Ovary (tissue), 9 donors: Measurements from ENCODE around the gene CDKN2AIPNL. TPM values are rescaled to one million over a fixed set of nuclear protein-coding genes. Genes with fewer than 3 reads are reported as not detected.
A peak's percentile ranks its signal among the peaks of the same experiment; 100 is the strongest.

Experiments
- DNase-seq, 5 donors: peaks; one replicate each; pipeline ENCODE4 v3.0.0-alpha.2; 2019 to 2020
- H3K27ac ChIP-seq, 2 donors: fragments of 200-600 bp; one replicate each; pipeline versions ENCODE4 v1.5.1 to v1.8.0; 2019 to 2022
- H3K27me3 ChIP-seq: fragments of 200-600 bp; one replicate; pipeline ENCODE4 v1.8.0; 2022
- H3K36me3 ChIP-seq: fragments of 200-600 bp; sonication (generic); one replicate; pipeline ENCODE4 v1.5.1; 2019
- H3K4me1 ChIP-seq: one replicate; pipeline ENCODE4 v1.8.1; 2013; ENCODE audit warnings: mild to moderate bottlenecking, moderate library complexity; ENCODE audit not compliant: insufficient read depth
- H3K4me3 ChIP-seq: fragments of 200-600 bp; sonication (generic); one replicate; pipeline ENCODE4 v1.5.1; 2017
- H3K9me3 ChIP-seq, 2 donors: fragments of 200-600 bp in 1 of 2; sonication (generic) in 1 of 2; one replicate each; pipeline versions ENCODE4 v1.5.1 to v1.8.1; 2013 to 2019; ENCODE audit warnings: mild to moderate bottlenecking in 1 of 2, moderate library complexity in 1 of 2
- EP300 ChIP-seq: sonication (generic); formaldehyde crosslinking; IDR thresholded peaks from one replicate; pipeline ENCODE4 v1.6.1; 2017; ENCODE audit warnings: antibody characterized with exemption
- POLR2A ChIP-seq: fragments of 450-650 bp; IDR thresholded peaks from one replicate; pipeline ENCODE4 v1.6.1; 2017; ENCODE audit warnings: antibody characterized with exemption, mild to moderate bottlenecking, moderate library complexity
- whole genome bisulfite sequencing, 3 donors: extraction: QIAGEN DNeasy Blood & Tissue Kit in 1 of 3; methylation state at CpG; one replicate each; pipeline versions ENCODE4 v1.1.5 to v1.1.7; 2013 to 2017; 5-methylcytosine and 5-hydroxymethylcytosine counted together
- intact Hi-C, 4 donors: fragments of 100-400 bp; cut with DNase I; formaldehyde crosslinking; loops; one replicate each; pipeline versions ENCODE4 v1.11.0 to v1.15.1; 2022 to 2023
- polyA plus RNA-seq, 2 donors: library from polyadenylated mRNA; stranded (reverse); fragments of 200-250 nt in 1 of 2; fragments of 350-450 nt in 1 of 2; fragmentation: Illumina TruSeq in 1 of 2; extraction: RNeasy Lipid Tissue Mini Kit (QIAGEN cat#74804) in 1 of 2; gene quantifications; one replicate each; pipeline ENCODE4 v1.2.3, GENCODE V29; 2013 to 2014
- total RNA-seq, 7 donors: library from RNA; depleted of rRNA in 2 of 7; stranded (reverse); fragments of >200 nt in 2 of 7; fragmentation: NEBNext Ultra II Directional in 3 of 7; extraction: Animal tissue kit (Norgen Biotek cat#: 25700) in 3 of 7; gene quantifications; one replicate each; pipeline versions ENCODE4 v1.1.0 to v1.2.4, GENCODE V29; 2016 to 2023
- TF ChIP-seq, protein P1 (sequence below), 3 donors: fragments of 450-650 bp in 2 of 3; fragments of 200-600 bp in 1 of 3; IDR thresholded peaks; one replicate each; pipeline versions ENCODE4 v1.5.1 to v1.8.0; 2016 to 2022; ENCODE audit warnings: antibody characterized with exemption in 3 of 3, mild to moderate bottlenecking in 1 of 3
- donor health status: DM: no; HTN: no; CAD: no; lungs with moderate emphysema.
- donor health status: DM: no; HTN: no; CAD: no.
- donor health status: Bipolar disorder and iron deficiency.
- donor health status: DM: yes; HTN: yes; CAD: no.
- donor health status: DM: no; HTN: no; CAD: no.
- donor health status: DM: yes; HTN: yes; CAD: no.

CDKN2AIPNL gene
- total and polyA plus RNA-seq, 9 donors, result 12.2 to 29.0 (median 17.7) TPM

GRCh38 chr5:134451936-134452505 is 40.3 kb upstream of the CDKN2AIPNL start:
- H3K9me3 ChIP-seq, result no peaks in the 10 kb centered on the region
- TF ChIP-seq EP300 (no peak), POLR2A (no peak)
- TF ChIP-seq, protein P1, sequence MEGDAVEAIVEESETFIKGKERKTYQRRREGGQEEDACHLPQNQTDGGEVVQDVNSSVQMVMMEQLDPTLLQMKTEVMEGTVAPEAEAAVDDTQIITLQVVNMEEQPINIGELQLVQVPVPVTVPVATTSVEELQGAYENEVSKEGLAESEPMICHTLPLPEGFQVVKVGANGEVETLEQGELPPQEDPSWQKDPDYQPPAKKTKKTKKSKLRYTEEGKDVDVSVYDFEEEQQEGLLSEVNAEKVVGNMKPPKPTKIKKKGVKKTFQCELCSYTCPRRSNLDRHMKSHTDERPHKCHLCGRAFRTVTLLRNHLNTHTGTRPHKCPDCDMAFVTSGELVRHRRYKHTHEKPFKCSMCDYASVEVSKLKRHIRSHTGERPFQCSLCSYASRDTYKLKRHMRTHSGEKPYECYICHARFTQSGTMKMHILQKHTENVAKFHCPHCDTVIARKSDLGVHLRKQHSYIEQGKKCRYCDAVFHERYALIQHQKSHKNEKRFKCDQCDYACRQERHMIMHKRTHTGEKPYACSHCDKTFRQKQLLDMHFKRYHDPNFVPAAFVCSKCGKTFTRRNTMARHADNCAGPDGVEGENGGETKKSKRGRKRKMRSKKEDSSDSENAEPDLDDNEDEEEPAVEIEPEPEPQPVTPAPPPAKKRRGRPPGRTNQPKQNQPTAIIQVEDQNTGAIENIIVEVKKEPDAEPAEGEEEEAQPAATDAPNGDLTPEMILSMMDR (IDR thresholded peaks at IDR 0.05), result no peak

GRCh38 chr5:134451225-134451935 is 39.7 kb upstream of the CDKN2AIPNL start:
- no peaks in the 10 kb centered on the region for H3K9me3 ChIP-seq
- intact Hi-C loops, result no loop called here
- H3K4me1 ChIP-seq, result peaks cover 3% of the 10 kb centered on the region
- no peaks in the 10 kb centered on the region for H3K27me3 ChIP-seq
- H3K4me3 ChIP-seq, result no peak overlapping the region
- no peak for DNase-seq
- H3K36me3 ChIP-seq, result no peaks in the 10 kb centered on the region
- TF ChIP-seq POLR2A, result no peak
- TF ChIP-seq, protein P1 (IDR thresholded peaks at IDR 0.05), result no peak
- no peak for TF ChIP-seq EP300
- 49 to 64% (median 63%) methylated on average over 3 of the region's 3 CpGs for WGBS, 3 donors
- no peak overlapping the region for H3K27ac ChIP-seq

More at GRCh38 chr5:134451936-134452505, 40.3 kb upstream of the CDKN2AIPNL start:
- Histone ChIP-seq H3K36me3 (no peaks in the 10 kb centered on the region), H3K4me3 (no peak overlapping the region), H3K4me1 (peaks cover 3% of the 10 kb centered on the region), H3K27me3 (no peaks in the 10 kb centered on the region), H3K27ac (no peak overlapping the region)
- intact Hi-C loops, result no loop called here
- DNase-seq, result peak; percentile 60 to 72 (median 62)
- 65 to 85% (median 74%) methylated on average over 1 of the region's 1 CpG for WGBS, 3 donors

DNA sequence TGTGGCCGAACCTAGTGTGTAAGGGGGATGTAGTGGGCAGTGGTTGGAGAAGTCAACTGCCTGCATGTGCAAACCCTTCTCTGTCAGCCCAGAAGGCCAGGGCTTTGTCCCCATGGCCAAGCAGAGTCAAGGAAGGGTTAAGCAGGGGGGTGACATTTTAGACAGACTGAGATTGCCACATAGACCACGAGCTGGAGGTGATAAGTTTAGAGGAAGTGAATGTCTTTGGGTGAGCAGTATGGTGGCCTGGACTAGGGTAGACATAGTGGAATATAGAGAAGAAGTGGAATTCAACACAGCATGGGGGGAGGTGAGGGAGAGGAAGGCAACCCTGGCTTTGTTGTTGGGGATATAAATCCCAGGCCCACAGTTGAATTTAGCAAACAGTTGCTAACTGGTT is 38.7 kb upstream of the CDKN2AIPNL start:
- no peaks in the 10 kb centered on the region for H3K9me3 ChIP-seq
- H3K36me3 ChIP-seq, result no peaks in the 10 kb centered on the region
- DNase-seq, result no peak
- H3K27ac ChIP-seq, result no peak overlapping the region
- WGBS, 3 donors, result 77 to 85% (median 83%) methylated on average over 2 of the region's 2 CpGs
- H3K27me3 ChIP-seq, result no peaks in the 10 kb centered on the region
- H3K4me1 ChIP-seq, result peaks cover 3% of the 10 kb centered on the region
- H3K4me3 ChIP-seq, result no peak overlapping the region
- intact Hi-C loops, result no loop called here
- no peak for TF ChIP-seq EP300
- TF ChIP-seq, protein P1 (IDR thresholded peaks at IDR 0.05), result no peak
- no peak for TF ChIP-seq POLR2A

GRCh38 chr5:134449167-134449566 is 37.5 kb upstream of the CDKN2AIPNL start:
- Histone ChIP-seq H3K36me3 (no peaks in the 10 kb centered on the region), H3K4me3 (no peak overlapping the region), H3K27me3 (no peaks in the 10 kb centered on the region), H3K4me1 (peaks cover 3% of the 10 kb centered on the region), H3K9me3 (no peaks in the 10 kb centered on the region), H3K27ac (no peak overlapping the region)
- WGBS, 3 donors, result 67 to 96% (median 94%) methylated on average over 2 of the region's 2 CpGs
- TF ChIP-seq, protein P1 (IDR thresholded peaks at IDR 0.05), result no peak
- TF ChIP-seq POLR2A (no peak), EP300 (no peak)
- no peak for DNase-seq
- intact Hi-C loops, result no loop called here
